Measurements from ENCODE around the gene COL8A1. TPM values are rescaled to one million over a fixed set of nuclear protein-coding genes. Genes with fewer than 3 reads are reported as not detected.

The COL8A1 gene
- total and polyA plus RNA-seq, 8 donors, result 0.31 to 16.5 (median 6.6) TPM

DNA sequence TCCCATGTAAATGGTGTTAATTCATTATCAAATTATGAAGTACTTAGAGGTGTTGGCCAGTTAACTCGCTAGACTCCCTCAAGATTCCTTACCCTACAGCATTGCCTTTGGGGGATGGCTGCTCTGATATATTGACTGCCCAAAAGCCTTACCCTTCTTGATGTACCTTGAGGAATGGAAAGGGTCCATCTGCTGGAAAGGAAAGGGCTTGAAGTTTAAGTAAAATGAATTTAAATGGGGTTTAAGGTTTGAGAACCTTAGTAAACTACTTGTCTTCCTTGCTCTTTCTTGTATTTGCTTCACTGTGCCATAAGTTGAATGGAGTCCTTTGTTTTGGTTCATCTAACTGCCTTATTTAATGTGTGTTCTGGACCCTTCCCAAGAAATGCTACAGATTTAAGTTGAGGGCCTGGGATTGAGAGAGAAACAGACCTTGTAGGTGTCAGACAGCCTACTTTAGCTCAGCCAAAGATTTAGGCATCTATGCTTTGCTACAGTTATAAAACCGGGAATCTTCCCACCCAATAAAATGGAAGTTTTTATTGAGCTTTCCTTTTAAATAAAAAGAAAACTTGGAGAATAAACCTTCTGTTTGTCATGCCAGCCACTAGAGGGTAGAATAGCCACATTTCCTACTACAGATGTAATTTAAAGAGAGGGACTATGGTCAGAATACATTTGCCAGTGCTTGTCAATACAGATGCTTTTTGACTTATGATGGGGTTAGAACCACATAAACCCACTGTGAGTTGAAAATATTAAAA is 204.6 kb downstream of the COL8A1 start:
- 21 to 38% (median 34%) methylated on average over 2 of the region's 2 CpGs for WGBS, 5 donors
- Histone ChIP-seq H3K27ac (peak overlapping the region in 4 of 5 donors; percentile 61 to 85 (median 78)), H3K36me3 (no peaks in the 10 kb centered on the region), H3K4me3 (peak overlapping the region in 3 of 4 donors; percentile 11 to 22 (median 12)), H3K9me3 (no peaks in the 10 kb centered on the region), H3K4me1 (peaks cover 14 to 44% (median 29%) of the 10 kb centered on the region in 4 donors), H3K27me3 (no peaks in the 10 kb centered on the region)
- TF ChIP-seq POLR2AphosphoS5 (IDR thresholded peaks at IDR 0.05), result no peak
- TF ChIP-seq, protein P1, sequence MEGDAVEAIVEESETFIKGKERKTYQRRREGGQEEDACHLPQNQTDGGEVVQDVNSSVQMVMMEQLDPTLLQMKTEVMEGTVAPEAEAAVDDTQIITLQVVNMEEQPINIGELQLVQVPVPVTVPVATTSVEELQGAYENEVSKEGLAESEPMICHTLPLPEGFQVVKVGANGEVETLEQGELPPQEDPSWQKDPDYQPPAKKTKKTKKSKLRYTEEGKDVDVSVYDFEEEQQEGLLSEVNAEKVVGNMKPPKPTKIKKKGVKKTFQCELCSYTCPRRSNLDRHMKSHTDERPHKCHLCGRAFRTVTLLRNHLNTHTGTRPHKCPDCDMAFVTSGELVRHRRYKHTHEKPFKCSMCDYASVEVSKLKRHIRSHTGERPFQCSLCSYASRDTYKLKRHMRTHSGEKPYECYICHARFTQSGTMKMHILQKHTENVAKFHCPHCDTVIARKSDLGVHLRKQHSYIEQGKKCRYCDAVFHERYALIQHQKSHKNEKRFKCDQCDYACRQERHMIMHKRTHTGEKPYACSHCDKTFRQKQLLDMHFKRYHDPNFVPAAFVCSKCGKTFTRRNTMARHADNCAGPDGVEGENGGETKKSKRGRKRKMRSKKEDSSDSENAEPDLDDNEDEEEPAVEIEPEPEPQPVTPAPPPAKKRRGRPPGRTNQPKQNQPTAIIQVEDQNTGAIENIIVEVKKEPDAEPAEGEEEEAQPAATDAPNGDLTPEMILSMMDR (IDR thresholded peaks at IDR 0.05), result peak in 5 of 7 experiments; percentile 39 to 70 (median 62)
- DNase-seq, result peak in 1 of 2 donors; percentile 82
- intact Hi-C loops (cut with DNase I; ENCODE audit: low total_unique reads), result no loop called here

DNA sequence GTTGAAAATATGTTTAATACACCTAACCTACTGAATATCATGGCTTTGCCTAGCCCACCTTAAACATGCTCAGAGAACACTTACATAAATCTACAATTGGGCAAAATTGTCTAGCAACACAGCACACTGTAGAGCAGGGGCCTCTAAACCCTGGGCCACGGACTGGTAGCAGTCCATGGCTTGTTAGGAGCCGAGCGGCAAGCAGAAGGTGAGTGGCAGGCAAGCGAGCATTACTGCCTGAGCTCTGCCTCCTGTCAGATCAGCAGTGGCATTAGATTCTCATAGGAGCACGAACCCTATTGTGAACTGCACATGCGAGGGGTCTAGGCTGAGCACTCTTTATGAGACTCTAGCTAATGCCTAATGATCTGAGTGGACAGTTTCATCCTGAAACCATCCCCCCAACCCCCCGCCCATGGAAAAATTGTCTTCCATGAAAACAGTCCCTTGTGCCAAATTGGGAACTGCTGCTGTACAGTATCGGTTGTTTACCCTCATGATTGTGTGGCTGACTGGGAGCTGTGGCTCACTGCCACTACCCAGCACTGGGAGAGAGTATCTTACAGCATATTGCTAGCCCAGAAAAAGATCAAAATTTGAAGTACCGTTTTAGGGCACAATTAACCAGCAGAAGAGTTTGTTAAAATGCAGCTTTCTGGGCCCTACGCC is 205.3 kb downstream of the COL8A1 start:
- peaks cover 14 to 44% (median 29%) of the 10 kb centered on the region in 4 donors for H3K4me1 ChIP-seq
- intact Hi-C loops (cut with DNase I; ENCODE audit: low total_unique reads), result no loop called here
- WGBS, 5 donors, result 19 to 45% (median 28%) methylated on average over 9 to 10 of the region's 10 CpGs
- peaks cover 0 to 2% (median 0%) of the 10 kb centered on the region in 4 donors for H3K9me3 ChIP-seq
- H3K36me3 ChIP-seq, result peaks cover 0 to under 1% (median 0%) of the 10 kb centered on the region in 4 donors
- TF ChIP-seq POLR2A (IDR thresholded peaks at IDR 0.05) (no peak), EP300 (IDR thresholded peaks at IDR 0.05) (no peak), POLR2AphosphoS5 (IDR thresholded peaks at IDR 0.05) (no peak)
- TF ChIP-seq, protein P1 (IDR thresholded peaks at IDR 0.05), result no peak
- H3K4me3 ChIP-seq, result peak overlapping the region; percentile 11 to 26 (median 17)
- no peaks in the 10 kb centered on the region for H3K27me3 ChIP-seq
- peak overlapping the region; percentile 61 to 85 (median 79) for H3K27ac ChIP-seq
- peak; percentile 54 to 57 for DNase-seq

DNA sequence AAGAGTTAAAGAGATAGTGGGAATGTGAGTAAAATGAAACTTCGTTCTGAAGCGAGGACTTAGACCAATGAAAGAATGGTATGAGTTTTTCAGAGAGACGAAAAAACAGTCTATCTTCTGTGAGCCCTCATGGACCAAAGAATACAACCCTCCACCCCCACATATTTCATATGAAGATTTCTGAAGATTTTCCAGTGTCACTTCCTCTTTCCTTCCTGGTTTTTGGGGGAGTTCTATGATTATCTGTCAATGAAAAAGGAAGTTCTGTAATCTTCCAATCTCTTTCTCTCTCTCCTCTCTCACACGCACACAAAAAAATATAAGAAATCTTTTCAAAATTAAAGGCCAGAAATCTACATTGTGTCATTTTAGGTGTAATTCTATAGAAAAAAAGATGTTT is 206.9 kb downstream of the COL8A1 start:
- Histone ChIP-seq H3K27ac (peak overlapping the region in 3 of 5 donors; percentile 5 to 85 (median 79)), H3K4me1 (peaks cover 14 to 44% (median 29%) of the 10 kb centered on the region in 4 donors), H3K4me3 (no peak overlapping the region), H3K9me3 (peaks cover 0 to 6% (median 0%) of the 10 kb centered on the region in 4 donors), H3K36me3 (peaks cover under 1 to 11% (median 4%) of the 10 kb centered on the region in 4 donors), H3K27me3 (no peaks in the 10 kb centered on the region)
- no peak for TF ChIP-seq POLR2AphosphoS5 (IDR thresholded peaks at IDR 0.05)
- TF ChIP-seq, protein P1 (IDR thresholded peaks at IDR 0.05), result no peak
- WGBS, 5 donors, result 51 to 77% (median 73%) methylated on average over 4 of the region's 4 CpGs
- intact Hi-C loops (cut with DNase I; ENCODE audit: low total_unique reads), result no loop called here
- no peak for DNase-seq

DNA sequence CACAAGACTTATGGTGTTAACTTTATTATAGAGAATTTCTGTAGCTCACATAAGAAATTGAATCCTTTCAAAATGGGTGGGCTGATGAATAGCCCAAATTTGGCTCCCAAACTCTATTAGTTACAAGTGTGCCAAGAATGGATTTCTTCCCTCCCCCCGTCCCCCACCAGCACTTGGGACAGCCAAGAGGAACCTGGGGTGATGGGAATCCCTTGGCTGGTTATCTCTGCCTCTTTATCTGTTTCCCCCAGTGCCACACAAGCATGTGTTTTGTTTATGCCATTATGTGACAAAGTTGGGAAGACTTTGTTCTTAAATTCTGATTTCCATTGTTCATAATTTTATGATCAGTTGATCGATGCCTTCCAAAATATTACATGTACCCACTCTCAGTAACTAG is 207.6 kb downstream of the COL8A1 start:
- TF ChIP-seq EP300 (IDR thresholded peaks at IDR 0.05) (no peak), POLR2A (IDR thresholded peaks at IDR 0.05) (no peak), POLR2AphosphoS5 (IDR thresholded peaks at IDR 0.05) (no peak)
- TF ChIP-seq, protein P1 (IDR thresholded peaks at IDR 0.05), result no peak
- no peak for DNase-seq
- Histone ChIP-seq H3K27me3 (no peaks in the 10 kb centered on the region), H3K9me3 (peaks cover 0 to 6% (median 0%) of the 10 kb centered on the region in 4 donors), H3K36me3 (peaks cover 3 to 18% (median 10%) of the 10 kb centered on the region in 4 donors), H3K4me1 (peaks cover 14 to 44% (median 29%) of the 10 kb centered on the region in 4 donors), H3K27ac (peak overlapping the region in 3 of 5 donors; percentile 55 to 85 (median 79)), H3K4me3 (no peak overlapping the region)
- 60 to 84% (median 73%) methylated on average over 2 of the region's 2 CpGs for WGBS, 5 donors
- intact Hi-C loops (cut with DNase I; ENCODE audit: low total_unique reads), result no loop called here

All from stomach (tissue), 9 donors.